Measurements from ENCODE around the gene CALHM2.

CALHM2 gene

DNA sequence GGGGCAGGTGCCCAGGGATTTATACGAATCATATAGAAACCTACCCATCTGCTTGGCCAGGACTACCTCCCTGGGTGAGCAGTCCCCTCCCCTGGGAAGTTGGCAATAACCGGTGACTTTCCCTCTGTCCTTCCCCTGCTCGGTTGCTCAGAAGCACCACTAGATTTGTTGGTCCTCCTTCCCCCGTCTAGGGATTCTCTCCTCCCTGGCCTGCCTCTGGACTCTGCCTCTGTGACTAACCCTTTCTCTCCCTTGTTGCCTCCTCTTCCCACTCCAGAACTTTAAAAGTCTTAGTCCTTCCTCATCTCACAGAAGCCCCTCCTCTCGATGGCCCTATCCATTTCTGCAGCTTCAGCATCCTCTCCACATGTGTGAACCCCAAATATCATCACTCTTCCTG, 17.0 kb upstream of the CALHM2 start:
- Mint-ChIP-seq H3K4me3 (no peak overlapping the region), H3K9me3 (no peaks in the 10 kb centered on the region), H3K27me3 (no peaks in the 10 kb centered on the region), H3K36me3 (ENCODE audit: insufficient read depth) (peaks cover 5% of the 10 kb centered on the region), H3K4me1 (ENCODE audit: low read depth in 2 of 2) (peaks cover 40 to 50% of the 10 kb centered on the region in 2 donors), H3K27ac (peak overlapping the region; percentile 92 to 97)
- no peak for ATAC-seq (replicated peaks)
- no peak for DNase-seq

GRCh38 chr10:103467406-103467805, 15.2 kb upstream of the CALHM2 start:
- Mint-ChIP-seq H3K27ac (peak overlapping the region in 1 of 2 donors; percentile 77), H3K27me3 (no peaks in the 10 kb centered on the region)
- no peak for ATAC-seq (replicated peaks)

DNA sequence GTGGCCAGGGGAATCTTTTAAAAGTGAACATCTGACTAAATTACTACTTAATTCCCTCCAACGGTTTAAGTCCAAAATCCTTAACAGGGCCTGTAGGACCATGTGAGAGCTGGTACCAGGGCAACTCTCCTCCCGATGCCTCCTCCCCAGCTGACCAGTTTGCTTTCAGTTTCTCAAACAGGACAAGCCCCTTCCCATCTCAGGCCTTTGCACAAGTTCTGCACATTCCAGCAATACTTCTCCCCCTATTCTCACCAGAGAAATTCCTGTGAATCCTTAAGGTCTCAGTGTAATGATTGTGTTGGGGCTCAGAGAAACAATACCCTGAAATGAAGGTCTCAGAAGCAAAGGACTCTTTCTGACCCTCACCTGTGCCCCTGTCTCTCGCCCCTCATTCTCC, 14.6 kb upstream of the CALHM2 start:
- peaks cover 28 to 38% of the 10 kb centered on the region in 2 donors for H3K4me1 Mint-ChIP-seq (ENCODE audit: low read depth in 2 of 2)
- ATAC-seq (replicated peaks) (no peak), DNase-seq (no peak)
- no peak overlapping the region for H3K4me3 Mint-ChIP-seq
- no peaks in the 10 kb centered on the region for H3K27me3 Mint-ChIP-seq
- no peaks in the 10 kb centered on the region for H3K9me3 Mint-ChIP-seq
- peaks cover 5% of the 10 kb centered on the region for H3K36me3 Mint-ChIP-seq (ENCODE audit: insufficient read depth)
- H3K27ac Mint-ChIP-seq: peak overlapping the region; percentile 17 to 53

More at GRCh38 chr10:103467406-103467805, 15.2 kb upstream of the CALHM2 start:
- Mint-ChIP-seq H3K4me1 (ENCODE audit: low read depth in 2 of 2) (peaks cover 34 to 45% of the 10 kb centered on the region in 2 donors), H3K4me3 (no peak overlapping the region), H3K36me3 (ENCODE audit: insufficient read depth) (peaks cover 5% of the 10 kb centered on the region), H3K9me3 (no peaks in the 10 kb centered on the region)
- DNase-seq: no peak

DNA sequence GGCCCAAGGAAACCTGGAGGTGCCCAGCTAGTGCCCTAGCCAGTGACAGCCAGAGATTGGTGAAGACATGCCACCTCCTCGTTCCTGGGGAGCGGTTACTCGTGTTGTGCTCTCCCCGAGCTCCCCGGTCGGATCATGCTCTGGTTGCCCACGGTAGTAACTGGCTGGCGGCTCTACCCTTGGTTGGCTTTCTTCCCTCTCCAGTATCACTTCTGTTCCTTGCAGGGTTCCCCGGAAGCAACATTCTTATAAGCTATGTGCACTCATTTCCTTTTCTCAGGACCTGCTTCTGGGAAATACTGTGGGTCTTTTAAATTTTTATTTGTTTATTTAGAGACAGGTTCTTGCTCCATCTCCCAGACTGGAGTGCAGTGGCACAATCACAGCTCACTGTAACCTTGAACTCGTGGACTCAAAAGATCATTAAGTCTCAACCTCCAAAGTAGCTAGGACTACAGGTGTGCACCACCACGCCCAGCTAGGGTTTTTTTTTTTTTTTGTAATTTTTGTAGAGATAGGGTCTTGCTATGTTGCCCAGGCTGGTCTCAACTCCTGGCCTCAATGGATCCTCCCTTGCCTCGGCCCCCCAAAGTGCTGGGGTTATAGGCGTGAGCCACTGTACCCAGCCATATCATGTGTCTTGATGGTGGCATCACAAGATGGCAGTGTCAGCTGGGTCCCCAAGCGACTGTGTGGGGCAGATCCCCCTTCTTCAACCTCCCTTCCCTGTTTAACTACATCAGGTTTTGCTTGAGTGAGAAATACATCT, 13.4 kb upstream of the CALHM2 start:
- no peak for DNase-seq
- Mint-ChIP-seq H3K4me3 (no peak overlapping the region), H3K4me1 (ENCODE audit: low read depth in 2 of 2) (peaks cover 20 to 30% of the 10 kb centered on the region in 2 donors), H3K27me3 (no peaks in the 10 kb centered on the region), H3K36me3 (ENCODE audit: insufficient read depth) (no peaks in the 10 kb centered on the region), H3K9me3 (no peaks in the 10 kb centered on the region), H3K27ac (no peak overlapping the region)
- ATAC-seq (replicated peaks): no peak

GRCh38 chr10:103463499-103463898, 11.3 kb upstream of the CALHM2 start:
- Mint-ChIP-seq H3K4me1 (ENCODE audit: low read depth in 2 of 2) (peaks cover 20 to 24% of the 10 kb centered on the region in 2 donors), H3K36me3 (ENCODE audit: insufficient read depth) (no peaks in the 10 kb centered on the region), H3K9me3 (no peaks in the 10 kb centered on the region), H3K27ac (no peak overlapping the region), H3K27me3 (no peaks in the 10 kb centered on the region), H3K4me3 (no peak overlapping the region)
- ATAC-seq (replicated peaks): no peak
- DNase-seq: no peak

- peak overlapping the region; percentile 57 to 64 for H3K4me3 Mint-ChIP-seq
- H3K36me3 Mint-ChIP-seq (ENCODE audit: insufficient read depth): no peaks in the 10 kb centered on the region
- no peak for DNase-seq
- no peaks in the 10 kb centered on the region for H3K27me3 Mint-ChIP-seq
- ATAC-seq (replicated peaks): no peak
- peaks cover 15 to 19% of the 10 kb centered on the region in 2 donors for H3K4me1 Mint-ChIP-seq (ENCODE audit: low read depth in 2 of 2)
- no peaks in the 10 kb centered on the region for H3K9me3 Mint-ChIP-seq
- H3K27ac Mint-ChIP-seq: peak overlapping the region; percentile 76 to 80
Measured at GRCh38 chr10:103459615-103460014, 7.4 kb upstream of the CALHM2 start.

DNA sequence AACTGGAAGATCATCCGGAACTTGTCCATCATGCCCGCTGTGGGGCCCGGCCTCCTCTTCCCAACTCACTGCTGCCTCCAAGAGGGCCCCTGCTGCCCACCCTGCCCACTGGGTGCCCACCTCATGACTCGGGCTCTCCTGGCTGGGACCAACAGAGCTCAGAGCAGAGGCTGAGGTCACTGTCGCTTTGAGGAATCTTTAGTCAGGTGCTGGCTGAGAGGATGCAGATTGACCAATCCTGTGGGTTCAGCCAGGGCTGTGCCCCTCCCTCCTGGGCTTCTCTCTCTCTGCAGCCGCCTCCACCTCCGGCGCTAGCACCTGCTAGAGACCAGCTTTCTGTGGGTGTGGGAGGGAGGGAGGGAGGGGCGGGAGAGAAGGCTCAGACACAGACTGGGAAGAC, 6.5 kb upstream of the CALHM2 start, which contains the start of gene CALHM1:
Gene CALHM1, minus strand, starts transcription at position 181 of the 400 bp plus-strand sequence. Its CDS starts 149 bp downstream, at position 32.
- H3K4me1 Mint-ChIP-seq (ENCODE audit: low read depth in 2 of 2): peaks cover 18 to 22% of the 10 kb centered on the region in 2 donors
- no peaks in the 10 kb centered on the region for H3K27me3 Mint-ChIP-seq
- H3K9me3 Mint-ChIP-seq: no peaks in the 10 kb centered on the region
- ATAC-seq (replicated peaks): peak; percentile 69
- DNase-seq: no peak
- H3K27ac Mint-ChIP-seq: peak within 1 kb of the TSS; percentile 76 to 80
- peak within 1 kb of the TSS; percentile 57 to 64 for H3K4me3 Mint-ChIP-seq
- H3K36me3 Mint-ChIP-seq (ENCODE audit: insufficient read depth): no peaks in the 10 kb centered on the region

- Mint-ChIP-seq H3K4me1 (ENCODE audit: low read depth in 2 of 2) (peaks cover 24 to 27% of the 10 kb centered on the region in 2 donors), H3K4me3 (no peak overlapping the region), H3K9me3 (no peaks in the 10 kb centered on the region), H3K27ac (no peak overlapping the region), H3K27me3 (no peaks in the 10 kb centered on the region), H3K36me3 (ENCODE audit: insufficient read depth) (no peaks in the 10 kb centered on the region)
- no peak for DNase-seq
- ATAC-seq (replicated peaks): no peak
Measured at GRCh38 chr10:103457896-103458583, 5.9 kb upstream of the CALHM2 start.

GRCh38 chr10:103457176-103457712, 5.1 kb upstream of the CALHM2 start:
- H3K4me3 Mint-ChIP-seq: peak overlapping the region in 1 of 2 donors; percentile 36
- no peaks in the 10 kb centered on the region for H3K9me3 Mint-ChIP-seq
- H3K4me1 Mint-ChIP-seq (ENCODE audit: low read depth in 2 of 2): peaks cover 30 to 32% of the 10 kb centered on the region in 2 donors
- no peak for DNase-seq
- peak overlapping the region; percentile 41 to 87 for H3K27ac Mint-ChIP-seq
- H3K36me3 Mint-ChIP-seq (ENCODE audit: insufficient read depth): no peaks in the 10 kb centered on the region
- no peak for ATAC-seq (replicated peaks)
- no peaks in the 10 kb centered on the region for H3K27me3 Mint-ChIP-seq

DNA sequence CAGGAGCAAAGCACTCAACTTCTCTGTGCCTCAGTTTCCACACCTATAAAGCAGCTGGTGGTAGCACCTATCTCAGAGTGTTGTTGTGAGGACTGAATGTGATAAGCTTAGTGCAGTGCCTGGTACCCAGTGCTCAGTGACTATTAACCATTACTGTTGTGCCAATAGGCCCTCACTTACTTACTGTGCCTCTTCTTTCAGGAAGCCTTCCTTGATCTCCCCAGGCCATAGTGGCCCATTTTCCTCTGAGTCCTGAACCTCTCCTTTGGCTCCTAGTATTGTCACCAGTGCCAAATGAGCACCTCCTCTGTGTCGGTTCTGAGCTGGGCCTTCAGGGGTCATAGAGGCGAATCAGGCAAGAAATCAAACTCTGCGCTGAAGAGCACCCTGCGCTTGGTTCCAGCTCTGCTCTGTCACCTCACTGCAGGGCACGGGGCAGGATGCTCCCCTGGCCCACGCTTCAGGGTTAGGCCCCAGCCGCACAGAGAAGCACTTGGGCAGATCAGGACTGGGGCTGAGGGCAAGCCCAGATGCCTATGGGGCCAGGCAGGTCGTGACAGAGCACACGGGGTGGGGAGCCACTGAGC, 4.0 kb upstream of the CALHM2 start:
- Mint-ChIP-seq H3K27me3 (no peaks in the 10 kb centered on the region), H3K4me1 (ENCODE audit: low read depth in 2 of 2) (peaks cover 34 to 35% of the 10 kb centered on the region in 2 donors)

GRCh38 chr10:103455235-103455634, 3.1 kb upstream of the CALHM2 start:
- H3K27me3 Mint-ChIP-seq: no peaks in the 10 kb centered on the region
- no peaks in the 10 kb centered on the region for H3K9me3 Mint-ChIP-seq
- H3K36me3 Mint-ChIP-seq (ENCODE audit: insufficient read depth): peaks cover 8% of the 10 kb centered on the region
- no peak overlapping the region for H3K4me3 Mint-ChIP-seq
- DNase-seq (no peak), ATAC-seq (replicated peaks) (no peak)
- H3K27ac Mint-ChIP-seq: no peak overlapping the region
- peaks cover 43 to 45% of the 10 kb centered on the region in 2 donors for H3K4me1 Mint-ChIP-seq (ENCODE audit: low read depth in 2 of 2)

More for the DNA sequence above, 4.0 kb upstream of the CALHM2 start:
- H3K9me3 Mint-ChIP-seq: no peaks in the 10 kb centered on the region
- DNase-seq (no peak), ATAC-seq (replicated peaks) (no peak)
- H3K36me3 Mint-ChIP-seq (ENCODE audit: insufficient read depth): peaks cover 2% of the 10 kb centered on the region
- H3K27ac Mint-ChIP-seq: no peak overlapping the region
- H3K4me3 Mint-ChIP-seq: no peak overlapping the region

- DNase-seq (no peak), ATAC-seq (replicated peaks) (no peak)
- H3K4me1 Mint-ChIP-seq (ENCODE audit: low read depth in 2 of 2): peaks cover 45 to 52% of the 10 kb centered on the region in 2 donors
- H3K27ac Mint-ChIP-seq: peak overlapping the region; percentile 70 to 91
- H3K4me3 Mint-ChIP-seq: peak overlapping the region; percentile 95 to 96
- H3K27me3 Mint-ChIP-seq: no peaks in the 10 kb centered on the region
- peaks cover 19% of the 10 kb centered on the region for H3K36me3 Mint-ChIP-seq (ENCODE audit: insufficient read depth)
- H3K9me3 Mint-ChIP-seq: no peaks in the 10 kb centered on the region
Measured at GRCh38 chr10:103454026-103454425, 1.9 kb upstream of the CALHM2 start.

GRCh38 chr10:103452506-103453230, 498 bp upstream of the CALHM2 start:
- Mint-ChIP-seq H3K36me3 (ENCODE audit: insufficient read depth) (peaks cover 30% of the 10 kb centered on the region), H3K27ac (peak overlapping the region; percentile 90 to 91), H3K4me3 (peak overlapping the region; percentile 95 to 96), H3K27me3 (no peaks in the 10 kb centered on the region), H3K4me1 (ENCODE audit: low read depth in 2 of 2) (peaks cover 48 to 58% of the 10 kb centered on the region in 2 donors), H3K9me3 (no peaks in the 10 kb centered on the region)
- DNase-seq (no peak), ATAC-seq (replicated peaks) (no peak)
